Stimulated activated CD4-positive, alpha-beta T cell treated with anti-CD3 and anti-CD28 coated beads, Interleukin-12 subunit alpha, Interleukin-12 subunit beta, amount 100 ng/mL, for 48 hours (primary cell): ENCODE measurements around the gene WDR36.

Experiments used
- DNase-seq, 3 donors: peaks; one replicate each; pipeline ENCODE4 v3.0.0-alpha.2; 2020; ENCODE audit warnings: low read depth in 2 of 3, low spot score in 1 of 3

The WDR36 gene

DNA sequence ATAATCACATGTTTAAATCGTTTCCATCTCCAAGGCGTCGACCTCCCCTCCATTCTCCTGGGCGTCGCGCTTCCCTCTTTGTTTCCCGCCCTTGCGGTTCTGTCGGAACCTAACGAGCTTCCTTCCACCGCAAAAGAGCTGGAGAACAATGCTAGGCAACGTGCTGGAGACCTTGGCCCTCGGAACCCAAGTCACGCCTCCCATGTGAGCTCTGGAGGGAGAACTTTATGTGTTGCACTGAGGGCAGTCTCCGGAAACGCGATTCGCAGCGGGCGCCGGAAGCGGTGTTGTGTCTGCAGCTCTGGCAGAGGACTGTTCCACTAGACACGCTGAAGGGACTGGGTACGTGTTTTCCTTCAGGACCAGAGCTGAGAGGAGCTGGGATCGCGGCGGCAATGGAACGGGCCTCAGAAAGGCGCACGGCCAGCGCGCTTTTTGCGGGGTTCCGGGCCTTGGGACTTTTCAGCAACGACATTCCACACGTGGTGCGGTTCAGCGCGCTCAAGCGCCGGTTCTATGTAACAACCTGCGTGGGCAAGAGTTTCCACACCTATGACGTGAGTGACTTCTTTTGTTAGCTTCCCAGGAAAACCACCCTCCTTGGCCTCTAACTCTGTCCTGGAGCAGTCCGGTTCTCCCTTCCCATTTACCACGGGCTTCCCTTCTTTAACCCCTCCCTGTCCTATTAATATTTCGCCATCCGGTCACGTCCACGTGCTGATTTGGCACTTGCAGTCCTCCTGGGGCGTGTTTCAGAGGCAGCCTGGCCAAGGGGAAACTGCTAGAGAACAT is at the start of gene WDR36:
WDR36 (plus strand) TSS at position 287 of the 792 bp plus-strand sequence; CDS start at position 396, 109 bp downstream.
- DNase-seq, result peak; percentile 86 to 91 (median 87)

GRCh38 chr5:111043712-111044506 is 48.2 kb upstream of the WDR36 start:
- no peak for DNase-seq

DNA sequence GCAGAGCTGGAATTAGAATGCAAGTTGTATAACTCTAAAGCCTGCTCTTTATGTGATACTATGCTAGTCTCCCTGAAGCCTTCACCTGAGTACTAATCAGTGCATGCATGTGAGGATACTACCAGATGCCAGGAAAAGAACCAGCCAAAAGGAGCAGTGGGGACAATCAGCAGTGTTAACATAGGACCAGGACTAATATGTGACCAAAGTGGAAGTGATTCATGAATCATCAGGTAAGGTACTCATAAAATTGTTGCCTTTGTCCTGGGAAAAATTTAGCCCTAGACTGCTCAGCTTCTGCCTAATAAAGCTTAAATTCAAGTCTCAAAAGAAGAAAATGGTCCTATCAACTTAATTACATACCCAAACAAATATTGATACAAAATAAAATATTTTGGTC is 34.1 kb upstream of the WDR36 start:
- DNase-seq, result no peak

DNA sequence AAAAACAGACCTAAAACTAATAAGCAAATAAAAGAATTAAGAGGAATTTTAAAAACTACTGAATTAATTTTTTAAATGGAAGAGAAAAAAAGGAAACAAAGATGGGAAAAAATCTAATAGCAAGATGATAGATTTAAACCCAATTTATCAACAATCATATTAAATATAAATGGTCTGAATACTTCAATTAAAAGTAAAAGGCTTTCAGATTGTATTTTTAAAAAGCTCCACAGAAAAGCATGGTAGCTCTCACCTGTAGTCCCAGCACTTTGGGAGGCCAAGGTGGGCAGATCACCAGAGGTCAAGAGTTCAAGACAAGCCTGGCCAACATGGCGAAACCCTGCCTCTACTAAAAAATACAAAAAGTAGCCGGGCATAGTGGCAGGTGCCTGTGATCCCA is 32.0 kb upstream of the WDR36 start:
- no peak for DNase-seq

GRCh38 chr5:111061618-111062017 is 30.5 kb upstream of the WDR36 start:
- DNase-seq, result no peak

- DNase-seq, result no peak
Observed at GRCh38 chr5:111063709-111064322, 28.3 kb upstream of the WDR36 start.

- no peak for DNase-seq
Observed at GRCh38 chr5:111066261-111066938, 25.7 kb upstream of the WDR36 start.

DNA sequence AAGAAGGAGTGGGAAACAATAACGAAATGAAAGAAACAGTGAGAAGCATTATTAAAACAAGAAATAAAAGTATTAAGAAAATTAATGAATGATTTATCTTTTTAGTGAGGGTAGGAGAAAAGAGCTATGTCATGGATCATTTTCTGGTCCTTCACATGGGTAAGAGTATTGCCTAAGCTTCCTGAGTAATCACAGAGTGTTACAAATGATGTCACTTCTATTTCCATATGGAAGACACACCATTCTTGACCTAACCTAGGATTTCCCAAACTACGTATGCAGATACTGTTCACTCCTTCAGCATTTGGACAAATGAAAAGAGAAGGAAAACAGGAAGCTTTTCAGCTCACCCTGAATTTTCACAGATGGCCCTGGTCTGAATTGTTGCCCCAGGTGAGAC is 23.9 kb upstream of the WDR36 start:
- DNase-seq, result no peak

DNA sequence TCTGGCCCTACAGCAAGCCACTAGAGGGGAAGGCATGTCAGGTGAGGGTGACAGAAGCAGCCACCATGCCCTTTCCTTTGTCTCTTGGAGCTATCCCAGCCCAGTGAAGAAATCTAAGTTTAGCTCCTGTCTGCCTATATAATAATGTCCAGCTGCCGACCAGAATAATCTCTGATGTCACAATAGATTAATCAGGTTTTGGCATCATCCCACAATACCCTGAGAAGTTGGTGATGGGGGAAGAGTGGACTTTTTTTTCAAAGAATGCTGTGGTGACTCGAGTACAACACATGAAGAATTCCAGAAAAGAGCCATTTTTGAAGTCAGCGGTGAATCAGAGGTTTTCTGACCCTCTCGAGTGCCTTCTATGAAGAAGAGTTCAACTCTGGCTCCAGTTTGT is 22.3 kb upstream of the WDR36 start:
- DNase-seq, result no peak

- DNase-seq, result peak in 2 of 3 donors; percentile 15 to 22
Observed at GRCh38 chr5:111070272-111071134, 21.6 kb upstream of the WDR36 start.

- no peak for DNase-seq
Observed at GRCh38 chr5:111071413-111071812, 20.7 kb upstream of the WDR36 start, which contains the start of gene TSLP. TSLP (plus strand) TSS chr5:111071713; CDS start chr5:111071891, 178 bp downstream.

DNA sequence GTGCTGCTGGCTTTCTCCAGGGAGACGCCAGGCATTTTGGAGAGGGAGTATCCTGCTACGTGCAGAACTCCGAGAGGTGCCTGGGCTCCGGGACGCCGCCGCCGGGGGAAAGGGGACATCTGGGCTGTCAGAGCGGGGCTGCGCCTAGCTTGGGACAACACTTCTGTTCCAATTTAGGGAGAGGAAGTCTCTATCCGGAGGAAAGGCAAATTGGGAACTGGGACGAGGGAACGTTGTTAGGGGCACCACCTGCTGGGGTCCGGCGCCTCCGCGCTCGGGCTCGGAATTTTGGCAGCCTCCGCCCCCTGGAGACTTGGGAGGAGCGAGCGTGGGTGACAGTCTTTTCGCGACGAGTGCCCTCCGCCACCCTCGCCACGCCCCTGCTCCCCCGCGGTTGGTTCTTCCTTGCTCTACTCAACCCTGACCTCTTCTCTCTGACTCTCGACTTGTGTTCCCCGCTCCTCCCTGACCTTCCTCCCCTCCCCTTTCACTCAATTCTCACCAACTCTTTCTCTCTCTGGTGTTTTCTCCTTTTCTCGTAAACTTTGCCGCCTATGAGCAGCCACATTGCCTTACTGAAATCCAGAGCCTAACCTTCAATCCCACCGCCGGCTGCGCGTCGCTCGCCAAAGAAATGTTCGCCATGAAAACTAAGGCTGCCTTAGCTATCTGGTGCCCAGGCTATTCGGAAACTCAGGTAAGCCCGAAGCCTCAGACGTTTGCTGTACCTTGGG is 19.0 kb upstream of the WDR36 start:
- DNase-seq, result peak in 1 of 3 donors; percentile 58

DNA sequence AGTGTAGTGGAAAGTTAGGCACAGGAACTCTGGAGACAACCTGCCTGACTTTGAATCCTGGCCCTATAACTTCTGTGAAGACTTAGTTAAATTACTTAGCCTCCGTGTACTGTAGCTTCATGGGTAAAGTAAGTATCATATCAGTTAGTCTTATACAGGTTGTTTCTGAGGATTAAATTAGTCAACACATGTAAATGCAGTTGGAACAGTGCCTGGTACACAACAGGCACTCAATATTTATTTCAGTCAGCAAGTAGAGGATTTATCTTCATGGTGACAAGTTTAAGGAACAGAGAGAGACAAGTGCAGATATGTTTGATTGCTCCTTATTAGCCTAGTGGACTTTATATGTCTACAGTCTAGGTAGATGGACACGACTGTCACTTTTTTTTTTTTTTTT is 17.9 kb upstream of the WDR36 start:
- DNase-seq, result no peak

DNA sequence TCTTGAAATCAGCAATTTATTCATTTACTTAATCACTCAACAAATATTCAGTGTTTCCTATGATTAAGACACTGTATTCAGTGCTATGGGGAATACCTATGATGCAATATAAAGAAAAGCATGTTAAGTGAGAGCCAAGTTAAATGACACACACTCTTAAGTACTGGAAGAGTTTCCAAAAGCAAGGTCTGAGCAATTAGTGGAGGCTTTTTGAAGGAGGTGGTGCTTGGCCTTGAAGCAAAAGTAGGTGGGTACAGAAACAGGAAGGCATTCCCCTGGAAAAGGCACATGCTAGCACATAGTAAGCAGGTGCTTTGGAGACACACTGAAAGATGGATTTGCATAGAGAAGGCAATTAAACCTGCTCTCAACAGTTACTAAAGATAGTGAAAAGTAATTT is 16.6 kb upstream of the WDR36 start:
- DNase-seq, result no peak

GRCh38 chr5:111076091-111076490 is 16.1 kb upstream of the WDR36 start:
- no peak for DNase-seq

DNA sequence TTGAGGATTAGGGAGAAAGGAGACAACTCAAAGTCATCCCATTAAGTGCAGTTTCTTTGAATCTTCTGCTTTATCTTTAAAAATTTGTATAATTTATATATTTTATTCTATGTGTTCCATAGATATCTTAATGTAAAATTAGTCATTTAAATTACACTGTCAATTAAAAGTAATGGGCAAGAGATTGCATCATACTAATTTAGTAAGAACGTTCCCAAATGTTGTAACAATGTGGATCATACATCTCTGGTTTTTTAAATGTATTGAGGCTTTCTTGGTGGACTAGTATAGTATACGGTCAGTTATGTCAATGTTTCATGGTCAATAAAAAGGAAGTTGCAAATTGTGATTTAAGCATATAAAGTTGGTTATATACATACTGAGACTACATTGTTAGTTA is 14.5 kb upstream of the WDR36 start:
- DNase-seq, result no peak

DNA sequence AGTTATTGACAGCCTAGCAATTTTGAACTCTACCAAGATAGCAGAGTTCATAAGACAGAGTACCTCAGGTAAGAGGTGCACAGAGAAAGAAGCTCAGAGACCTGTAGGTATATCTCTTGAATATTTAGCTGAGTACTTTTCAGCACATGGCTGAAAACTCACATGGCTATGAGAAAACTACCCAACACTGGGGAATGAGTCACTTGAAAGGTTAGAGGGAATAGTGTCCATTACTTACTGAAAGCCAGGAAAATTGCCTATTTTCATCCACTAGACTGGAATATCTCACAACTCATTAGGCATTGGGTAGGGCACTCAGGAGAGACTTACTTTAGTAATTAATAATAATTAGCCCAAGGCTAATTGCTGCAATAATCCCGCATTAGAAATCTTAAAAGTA is 12.3 kb upstream of the WDR36 start:
- no peak for DNase-seq

- DNase-seq, result no peak
Observed at GRCh38 chr5:111083323-111083722, 8.8 kb upstream of the WDR36 start.

DNA sequence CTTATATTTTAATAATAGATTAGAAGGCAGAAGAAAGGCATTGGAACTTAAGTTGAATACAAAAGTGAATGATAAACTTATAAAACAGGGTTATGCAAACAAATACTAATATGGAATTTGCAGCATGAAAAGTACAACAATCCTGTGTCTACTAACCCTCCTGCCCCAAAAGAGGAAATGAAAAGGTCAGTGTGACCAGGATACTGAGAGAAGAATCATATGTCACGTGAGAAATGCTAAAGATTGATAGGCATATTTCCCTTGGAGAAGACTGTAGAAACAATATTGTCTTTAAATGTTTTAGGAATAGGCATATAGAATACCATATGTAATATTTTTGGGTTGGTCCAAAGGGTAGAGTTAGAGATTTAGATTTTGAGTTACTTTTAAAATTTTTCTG is 3.8 kb downstream of the WDR36 start:
- DNase-seq, result no peak
